Peyer's patch (tissue), 4 donors: ENCODE measurements around the gene PDSS2.

Source experiments
- POLR2A ChIP-seq, 2 donors: fragments of 450-650 bp; IDR thresholded peaks; one replicate each; pipeline ENCODE4 v1.5.1; 2017; ENCODE audit warnings: antibody characterized with exemption in 2 of 2, mild to moderate bottlenecking in 2 of 2, moderate library complexity in 2 of 2
- TF ChIP-seq, protein P1 (sequence below), 6 experiments: fragments of 450-650 bp in 4 of 6; fragments of 200-600 bp in 2 of 6; sonication (generic) in 1 of 6; IDR thresholded peaks; one replicate each; pipeline ENCODE4 v1.5.1; 2017 to 2019; ENCODE audit warnings: antibody characterized with exemption in 6 of 6, mild to moderate bottlenecking in 3 of 6, moderate library complexity in 1 of 6

- TF ChIP-seq, protein P1, sequence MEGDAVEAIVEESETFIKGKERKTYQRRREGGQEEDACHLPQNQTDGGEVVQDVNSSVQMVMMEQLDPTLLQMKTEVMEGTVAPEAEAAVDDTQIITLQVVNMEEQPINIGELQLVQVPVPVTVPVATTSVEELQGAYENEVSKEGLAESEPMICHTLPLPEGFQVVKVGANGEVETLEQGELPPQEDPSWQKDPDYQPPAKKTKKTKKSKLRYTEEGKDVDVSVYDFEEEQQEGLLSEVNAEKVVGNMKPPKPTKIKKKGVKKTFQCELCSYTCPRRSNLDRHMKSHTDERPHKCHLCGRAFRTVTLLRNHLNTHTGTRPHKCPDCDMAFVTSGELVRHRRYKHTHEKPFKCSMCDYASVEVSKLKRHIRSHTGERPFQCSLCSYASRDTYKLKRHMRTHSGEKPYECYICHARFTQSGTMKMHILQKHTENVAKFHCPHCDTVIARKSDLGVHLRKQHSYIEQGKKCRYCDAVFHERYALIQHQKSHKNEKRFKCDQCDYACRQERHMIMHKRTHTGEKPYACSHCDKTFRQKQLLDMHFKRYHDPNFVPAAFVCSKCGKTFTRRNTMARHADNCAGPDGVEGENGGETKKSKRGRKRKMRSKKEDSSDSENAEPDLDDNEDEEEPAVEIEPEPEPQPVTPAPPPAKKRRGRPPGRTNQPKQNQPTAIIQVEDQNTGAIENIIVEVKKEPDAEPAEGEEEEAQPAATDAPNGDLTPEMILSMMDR (IDR thresholded peaks at IDR 0.05), result no peak
- no peak for TF ChIP-seq POLR2A (IDR thresholded peaks at IDR 0.05)
Observed at GRCh38 chr6:107154801-107155160, 304.6 kb downstream of the PDSS2 start.
